HG03442 (cell line): ENCODE results near the gene OR2AG1.
A peak's percentile ranks its signal among the peaks of the same experiment; 100 is the strongest.
"Not testable (repeated sequence)": the region's sequence is repeated elsewhere in the genome, so short reads cannot be mapped to it uniquely, and the experiment has no call there.

Experiments used
- ATAC-seq: cut with Tn5 transposase; IDR thresholded peaks from one replicate; pipeline ENCODE4 v1.9.1; 2021; ENCODE audit warnings: mild to moderate bottlenecking, moderate library complexity; ENCODE audit not compliant: unreplicated experiment

Gene OR2AG1

DNA sequence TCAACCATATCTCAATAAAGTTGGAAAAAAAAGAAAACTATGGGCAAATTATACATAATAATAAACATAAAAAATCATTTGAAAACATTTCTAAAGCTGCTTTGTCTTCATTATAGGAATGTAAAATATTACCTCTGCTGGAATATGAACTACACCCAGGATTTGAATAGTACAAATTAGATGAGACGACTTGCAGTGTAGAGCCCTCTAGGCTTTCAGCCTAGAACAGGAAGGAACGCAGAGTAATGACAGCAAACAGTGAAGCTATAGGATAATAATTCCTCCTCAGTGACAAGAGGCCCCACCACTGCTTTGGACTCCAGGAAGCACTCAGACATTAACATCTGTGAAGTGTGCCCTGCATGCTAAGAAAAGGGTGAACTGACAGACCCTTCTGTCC is 7.7 kb downstream of the OR2AG1 start:
- ATAC-seq: no peak

GRCh38 chr11:6794639-6795038 is 11.8 kb downstream of the OR2AG1 start:
- ATAC-seq: no peak

GRCh38 chr11:6799402-6799801 is 16.6 kb downstream of the OR2AG1 start, which contains the start of gene OR6A2:
Gene OR6A2 (minus strand): TSS chr11:6799689. CDS start chr11:6795708, 3,981 bp downstream.
- ATAC-seq: no peak

DNA sequence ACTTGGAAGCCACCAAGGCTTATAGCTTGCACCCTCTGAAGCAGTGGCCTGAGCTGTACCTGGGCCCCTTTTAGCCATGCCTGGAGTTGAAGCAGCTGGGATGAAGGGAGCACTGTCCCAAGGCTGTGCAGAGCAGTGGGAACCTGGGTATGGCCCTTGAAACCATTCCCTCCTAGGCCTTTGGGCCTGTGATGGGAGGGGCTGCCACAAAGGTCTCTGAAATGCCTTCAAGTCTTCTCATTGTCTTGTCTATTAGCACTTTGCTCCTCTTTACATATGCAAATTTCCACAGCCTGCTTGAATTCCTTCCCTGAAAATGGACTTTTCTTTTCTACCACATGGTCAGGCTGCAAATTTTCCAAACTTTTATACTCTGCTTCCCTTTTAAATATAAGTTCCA is 18.3 kb downstream of the OR2AG1 start:
- ATAC-seq: not testable (repeated sequence)

DNA sequence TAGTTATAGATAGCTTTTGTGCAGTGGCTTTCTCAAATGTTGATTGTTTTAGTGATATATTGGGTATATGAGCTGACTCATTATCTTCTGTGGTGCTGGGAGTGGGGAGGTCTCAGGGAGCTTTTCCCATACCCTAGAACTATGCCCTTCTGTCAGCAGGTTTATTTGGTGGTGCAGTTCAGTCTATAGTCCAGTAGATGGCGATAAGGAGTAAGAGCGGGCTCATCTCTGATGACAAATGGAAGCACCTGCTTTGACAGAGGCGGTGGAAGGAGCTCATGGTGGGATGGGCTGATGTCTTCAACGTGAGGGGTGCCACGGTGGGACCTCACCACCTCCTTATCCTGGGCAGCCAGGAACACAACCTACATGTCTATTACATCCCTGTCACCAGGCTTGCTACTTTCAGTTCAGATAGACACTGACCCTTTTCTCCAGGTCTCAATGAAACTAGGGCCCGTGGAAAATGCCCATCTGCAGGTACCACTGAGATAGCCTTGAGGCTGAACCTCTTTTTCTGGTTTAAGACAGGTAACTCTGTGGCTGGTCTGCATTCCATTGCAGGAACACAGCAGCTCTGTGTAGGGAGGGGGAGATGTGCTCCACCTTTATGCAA is 29.7 kb downstream of the OR2AG1 start:
- ATAC-seq: peak; percentile 81

DNA sequence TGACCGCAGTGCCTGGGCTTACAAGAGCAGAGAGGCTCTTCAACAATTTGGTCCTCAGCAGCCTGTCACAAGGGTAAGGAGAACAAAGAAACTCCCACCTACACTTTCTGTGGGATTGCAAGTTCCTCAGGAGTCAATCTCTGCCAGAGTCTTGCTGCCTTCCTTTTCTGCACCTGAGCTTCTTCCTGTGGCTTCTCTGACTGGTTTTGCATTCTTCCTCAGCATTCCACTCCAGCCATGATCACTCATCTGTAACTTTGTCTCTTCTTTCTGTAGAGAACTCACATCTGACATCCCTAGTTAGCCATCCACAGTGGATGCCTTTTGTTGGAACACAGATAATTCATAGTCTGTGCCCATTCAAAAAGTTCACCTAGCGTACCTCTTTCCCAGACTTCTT is 30.8 kb downstream of the OR2AG1 start:
- no peak for ATAC-seq

DNA sequence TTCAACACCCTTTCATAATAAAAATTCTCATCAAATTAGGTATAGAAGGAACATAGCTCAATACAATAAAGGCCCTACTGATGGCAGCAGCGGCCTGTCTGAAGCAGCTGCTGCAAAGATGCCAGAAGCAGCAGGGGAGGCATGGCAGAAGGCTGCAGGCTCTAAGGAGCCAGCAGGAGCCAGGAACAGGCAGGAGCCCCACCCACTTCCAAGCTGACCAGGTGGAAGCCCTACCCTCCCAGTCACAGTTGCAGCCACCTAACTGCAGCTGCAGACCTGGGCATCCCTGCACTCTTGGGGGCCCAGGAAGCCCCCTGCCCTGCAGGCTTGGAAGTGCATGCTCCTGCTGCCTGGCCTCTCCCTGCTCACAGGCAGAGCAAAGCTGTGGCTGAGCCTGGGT is 34.9 kb downstream of the OR2AG1 start:
- ATAC-seq: no peak

DNA sequence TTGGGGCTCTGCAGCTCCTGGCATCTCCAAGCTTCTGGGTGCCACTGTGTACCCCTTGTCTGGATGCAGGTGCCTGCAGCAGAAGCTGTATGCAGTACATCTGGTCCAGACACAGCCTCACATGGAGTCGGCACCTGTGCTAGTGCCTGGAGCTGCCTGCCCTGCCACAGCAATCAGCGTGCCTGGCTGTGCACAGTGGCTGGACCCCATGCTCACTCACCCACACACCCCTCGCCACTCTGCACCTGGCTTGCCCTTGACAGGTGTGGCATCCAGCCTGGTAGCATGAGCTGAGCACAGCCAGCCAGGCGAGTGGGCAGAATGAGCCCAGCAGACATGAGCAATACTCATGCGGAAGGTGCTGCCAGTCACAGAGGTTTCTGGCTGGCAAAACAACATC is 36.1 kb downstream of the OR2AG1 start:
- ATAC-seq: no peak

DNA sequence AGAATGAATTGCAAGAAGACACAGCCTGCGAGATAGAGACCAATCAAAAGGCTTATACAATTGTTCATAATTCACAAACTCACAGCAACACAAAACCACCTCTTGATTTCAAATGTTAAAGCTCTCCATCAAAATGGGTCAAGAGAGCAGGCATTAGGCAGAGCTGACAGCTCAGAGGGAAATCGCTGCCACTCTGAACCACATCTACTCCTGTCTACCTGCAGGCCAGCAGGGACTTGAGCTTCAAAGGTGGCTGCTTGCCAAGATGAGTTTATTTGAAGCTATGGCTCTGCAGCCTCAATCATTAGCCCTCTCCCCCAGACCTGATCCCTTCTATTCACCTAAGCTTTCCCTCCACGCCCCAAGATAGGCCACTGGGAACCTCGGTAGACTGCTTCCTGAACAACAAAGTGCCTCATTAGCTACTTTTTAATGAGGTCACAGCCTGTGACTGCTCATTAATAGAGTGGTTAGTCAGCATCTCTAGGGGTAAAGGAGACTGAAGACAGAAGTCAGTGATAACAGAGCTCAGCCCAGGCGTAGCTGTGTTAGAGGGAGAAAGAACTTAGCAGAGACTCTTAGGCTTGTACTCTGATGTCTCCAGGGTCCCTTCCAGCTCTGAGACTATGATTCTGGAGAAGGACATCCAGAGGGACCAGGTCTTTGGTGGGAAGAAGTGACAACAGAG is 41.5 kb downstream of the OR2AG1 start:
- no peak for ATAC-seq

- ATAC-seq: no peak
Observed at GRCh38 chr11:6825231-6825744, 42.5 kb downstream of the OR2AG1 start.

- no peak for ATAC-seq
Observed at GRCh38 chr11:6828103-6828502, 45.3 kb downstream of the OR2AG1 start.

DNA sequence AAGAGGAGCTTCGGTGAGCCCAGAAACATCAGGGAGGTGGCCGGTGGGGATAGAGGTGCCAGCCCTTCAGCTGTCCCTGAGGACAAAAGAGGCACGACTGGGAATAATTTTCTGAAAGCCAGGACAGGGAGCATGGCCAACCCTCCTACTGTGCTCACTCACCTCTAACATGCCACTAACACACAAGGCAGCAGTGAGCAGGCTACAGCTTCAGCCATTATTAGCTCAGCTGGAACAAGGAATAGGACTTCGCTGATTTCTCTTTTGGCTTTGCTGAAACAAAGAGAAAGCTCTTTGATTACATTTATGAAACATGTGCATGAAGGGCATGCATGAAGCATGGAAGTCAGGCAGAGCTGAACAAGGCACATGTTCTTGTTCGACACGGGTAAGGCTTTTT is 50.5 kb downstream of the OR2AG1 start:
- no peak for ATAC-seq

GRCh38 chr11:6834021-6834420 is 51.2 kb downstream of the OR2AG1 start:
- no peak for ATAC-seq
